ENCODE data around the gene KDM7A. TPM values are rescaled to one million over a fixed set of nuclear protein-coding genes. Genes with fewer than 3 reads are reported as not detected.

The KDM7A gene
- total RNA-seq, 1 experiment from 2014 or later = 6.6 TPM

DNA sequence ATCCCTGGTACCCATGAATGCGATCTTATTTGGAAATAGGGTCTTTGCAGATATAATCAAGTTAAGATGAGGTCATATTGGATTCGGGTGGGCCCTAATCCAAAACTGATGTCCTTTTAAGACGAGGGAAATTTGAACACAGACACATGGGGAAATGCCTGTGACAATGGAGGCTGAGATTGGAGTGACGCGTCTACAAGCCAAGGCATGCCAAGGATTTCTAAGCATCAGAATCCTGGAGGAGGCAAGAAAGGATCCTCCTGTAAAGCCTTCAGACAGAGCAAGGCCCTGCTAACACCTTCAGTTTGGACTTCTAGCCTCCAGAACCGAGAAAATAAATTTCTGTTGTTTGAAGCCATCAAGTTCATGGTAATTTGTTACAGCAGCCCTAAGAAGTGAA, 132.5 kb downstream of the KDM7A start:
- Histone ChIP-seq H4K8ac (replicated peaks; ENCODE audit: insufficient read length, low read depth, low read length) (no peak overlapping the region), H3K18ac (ENCODE audit: insufficient read length, low read depth, low read length) (no peak overlapping the region), H3T11ph (ENCODE audit: low read length) (no peak overlapping the region), H4K91ac (ENCODE audit: insufficient read length, low read depth, low read length) (no peak overlapping the region), H2BK12ac (ENCODE audit: insufficient read length, low read depth, low read length) (no peak overlapping the region), H3K4ac (ENCODE audit: low read depth, low read length) (no peak overlapping the region), H2AFZ (ENCODE audit: low read length) (no peak overlapping the region), H4K20me1 (ENCODE audit: control insufficient read depth, insufficient read depth, insufficient read length) (no peaks in the 10 kb centered on the region), H3K9ac (ENCODE audit: extremely low read depth, insufficient read length, low read length) (no peak overlapping the region), H3K79me2 (ENCODE audit: insufficient read depth, low read length) (no peaks in the 10 kb centered on the region; the same call in 1 of the 2 replicates), H3K23ac (ENCODE audit: insufficient read length, low read depth, low read length) (no peak overlapping the region), H3K4me1 (ENCODE audit: insufficient read depth, low read length) (no peaks in the 10 kb centered on the region), H4K5ac (ENCODE audit: insufficient read length, low read depth, low read length) (no peak overlapping the region), H2BK15ac (ENCODE audit: low read depth, low read length) (no peak overlapping the region), H2BK5ac (ENCODE audit: insufficient read length, low read length) (no peak overlapping the region), H2BK20ac (ENCODE audit: low read depth, low read length, poor library complexity, severe bottlenecking) (no peak overlapping the region), H3K79me1 (ENCODE audit: insufficient read depth, low read depth, low read length, poor library complexity, severe bottlenecking) (no peaks in the 10 kb centered on the region), H2BK120ac (ENCODE audit: low read depth, low read length, poor library complexity, severe bottlenecking) (no peak overlapping the region), H3K56ac (ENCODE audit: insufficient read length, low read depth, low read length) (no peak overlapping the region), H2AK5ac (ENCODE audit: insufficient read length, low read length) (no peak overlapping the region), H3K23me2 (ENCODE audit: insufficient read length, low read depth, low read length, poor library complexity, severe bottlenecking) (no peaks in the 10 kb centered on the region), H3K4me2 (ENCODE audit: insufficient read depth, insufficient read length, low read length) (no peak overlapping the region), H3K27ac (ENCODE audit: insufficient read length, low read depth, low read length) (no peak overlapping the region), H3K27me3 (ENCODE audit: insufficient read depth, low read length) (no peaks in the 10 kb centered on the region), H3K9me3 (ENCODE audit: control insufficient read depth, low read depth, low read length) (no peaks in the 10 kb centered on the region), H3K14ac (ENCODE audit: insufficient read depth, low read length) (no peak overlapping the region)
- no peaks in the 10 kb centered on the region for H3K9me3 Mint-ChIP-seq
- no peaks in the 10 kb centered on the region for H3K27me3 Mint-ChIP-seq (ENCODE audit: low read depth)
- no peak overlapping the region for H3K4me3 Mint-ChIP-seq
- no peak for TF ChIP-seq CTCF (conservative IDR thresholded peaks at IDR 0.05)
- H3K36me3 Mint-ChIP-seq (ENCODE audit: insufficient read depth in 1 of 3, low read depth in 3 of 3) = peaks cover 0 to 23% (median 0%) of the 10 kb centered on the region in 3 experiments; a peak in 3 of 7 replicates
- no peaks in the 10 kb centered on the region for H3K4me1 Mint-ChIP-seq
- WGBS (ENCODE audit: extremely low coverage, insufficient read length, low lambda C conversion rate) = no CpG with 5 or more reads among the region's 6 CpGs
- no peak overlapping the region for H3K27ac Mint-ChIP-seq
- DNase-seq = no peak

Data from H9 (cell line).